Spleen (tissue), 11 donors: Measurements from ENCODE around the gene PLCB3. TPM values are rescaled to one million over a fixed set of nuclear protein-coding genes. Genes with fewer than 3 reads are reported as not detected.

Experiments
- DNase-seq: peaks from one replicate; pipeline ENCODE4 v3.0.0-alpha.2; 2020
- H3K27ac ChIP-seq, 8 donors: fragments of 200-600 bp; sonication (generic) in 7 of 8; 1 replicate in 4 of 8; 2 replicates in 4 of 8; pipeline versions ENCODE4 v1.5.0 to v1.8.0; 2016 to 2021; ENCODE audit warnings: inconsistent platforms in 4 of 8, mild to moderate bottlenecking in 4 of 8, moderate library complexity in 1 of 8
- H3K27me3 ChIP-seq, 7 donors: fragments of 200-600 bp; sonication (generic) in 6 of 7; replicated peaks in 1 of 7; 1 replicate in 4 of 7; 2 replicates in 3 of 7; pipeline versions ENCODE4 v1.5.0 to v1.8.0; 2016 to 2021; ENCODE audit warnings: inconsistent platforms in 3 of 7, mild to moderate bottlenecking in 1 of 7
- H3K36me3 ChIP-seq, 6 donors: fragments of 200-600 bp; sonication (generic) in 5 of 6; 1 replicate in 4 of 6; 2 replicates in 2 of 6; pipeline versions ENCODE4 v1.5.0 to v1.8.0; 2016 to 2021; ENCODE audit warnings: inconsistent platforms in 2 of 6
- H3K4me1 ChIP-seq, 6 donors: fragments of 200-600 bp; sonication (generic) in 5 of 6; 1 replicate in 3 of 6; 2 replicates in 3 of 6; pipeline versions ENCODE4 v1.5.0 to v1.8.0; 2016 to 2021; ENCODE audit warnings: inconsistent platforms in 3 of 6
- H3K4me3 ChIP-seq, 8 donors: fragments of 200-600 bp; sonication (generic) in 7 of 8; 1 replicate in 4 of 8; 2 replicates in 4 of 8; pipeline versions ENCODE4 v1.5.0 to v1.8.0; 2016 to 2021; ENCODE audit warnings: inconsistent platforms in 4 of 8, mild to moderate bottlenecking in 4 of 8, moderate library complexity in 2 of 8
- H3K9me3 ChIP-seq, 8 donors: fragments of 200-600 bp; sonication (generic) in 7 of 8; 1 replicate in 4 of 8; 2 replicates in 4 of 8; pipeline versions ENCODE4 v1.5.0 to v1.8.0; 2016 to 2021; ENCODE audit warnings: inconsistent platforms in 4 of 8
- CTCF ChIP-seq, 11 experiments: fragments of 200-600 bp in 7 of 11; fragments of 450-650 bp in 4 of 11; sonication (generic) in 4 of 11; IDR thresholded peaks in 8 of 11; conservative IDR thresholded peaks in 3 of 11; 1 replicate in 7 of 11; 2 replicates in 4 of 11; pipeline versions ENCODE4 v1.4.0 to v1.8.0; 2016 to 2021; ENCODE audit warnings: antibody characterized with exemption in 11 of 11, inconsistent platforms in 4 of 11, mild to moderate bottlenecking in 1 of 11
- POLR2A ChIP-seq, 3 donors: fragments of 450-650 bp; IDR thresholded peaks; one replicate each; pipeline ENCODE4 v1.5.1; 2017; ENCODE audit warnings: antibody characterized with exemption in 3 of 3, mild to moderate bottlenecking in 1 of 3
- POLR2AphosphoS5 ChIP-seq, 3 donors: sonication (generic); formaldehyde crosslinking; IDR thresholded peaks; one replicate each; pipeline ENCODE4 v1.5.1; 2017; ENCODE audit warnings: antibody characterized with exemption in 3 of 3
- WGBS, 5 donors: extraction: QIAGEN DNeasy Blood & Tissue Kit in 3 of 5; methylation state at CpG; one replicate each; pipeline versions ENCODE4 v1.1.5 to v1.1.7; 2013 to 2018; 5-methylcytosine and 5-hydroxymethylcytosine counted together
- intact Hi-C: fragments of 100-400 bp; cut with DNase I; formaldehyde crosslinking; loops from one replicate; pipeline ENCODE4 v1.15.0; 2023; ENCODE audit warnings: low total_unique reads
- polyA plus RNA-seq, 3 donors: library from polyadenylated mRNA; stranded (reverse); fragments of 200-250 nt; gene quantifications; one replicate each; pipeline ENCODE4 v1.2.1, GENCODE V29; 2013
- total RNA-seq, 7 donors: library from RNA; depleted of rRNA in 3 of 7; stranded (reverse); fragments of >200 nt in 3 of 7; fragmentation: NEBNext Ultra II Directional in 4 of 7; extraction: Animal tissue kit (Norgen Biotek cat#: 25700) in 4 of 7; gene quantifications; one replicate each; pipeline versions ENCODE4 v1.1.0 to v1.2.1, GENCODE V29; 2016 to 2021
- donor health status: healthy with polysubstance abuse.
- donor health status: DM: no; HTN: no; CAD: no; lungs with moderate emphysema.
- donor health status: DM: no; HTN: no; CAD: no.
- donor health status: Bipolar disorder and iron deficiency.
- donor health status: healthy.
- donor health status: DM: no; HTN: no; CAD: no.
- donor health status: DM: yes; HTN: yes; CAD: no.

PLCB3 gene
- total and polyA plus RNA-seq, 10 donors: 3.8 to 28.3 (median 21.1) TPM

- Histone ChIP-seq H3K4me3 (no peak overlapping the region), H3K36me3 (peaks cover 0 to 66% (median 56%) of the 10 kb centered on the region in 6 donors), H3K27ac (peak overlapping the region in 1 of 8 donors; percentile 99), H3K4me1 (peaks cover 28 to 50% (median 42%) of the 10 kb centered on the region in 6 donors), H3K9me3 (no peaks in the 10 kb centered on the region), H3K27me3 (no peaks in the 10 kb centered on the region)
- intact Hi-C loops: loop anchor here (5.0 kb wide), 1 partner anchor 99 kb away; the partner anchor contains the start of gene CATSPERZ
- 93 to 96% (median 93%) methylated on average over 27 of the region's 27 CpGs for WGBS, 5 donors
- no peak for TF ChIP-seq POLR2A (IDR thresholded peaks at IDR 0.05)
- no peak for TF ChIP-seq CTCF (IDR thresholded peaks at IDR 0.05 in 8 of 11, conservative IDR thresholded peaks at IDR 0.05 in 3 of 11)
- TF ChIP-seq POLR2AphosphoS5 (IDR thresholded peaks at IDR 0.05): peak in 1 of 3 donors; percentile 32
- DNase-seq: no peak
Observed at GRCh38 chr11:64203421-64204079, 47.8 kb upstream of the PLCB3 start.

- H3K27ac ChIP-seq: peak overlapping the region in 4 of 8 donors; percentile 93 to 99 (median 96)
- no peaks in the 10 kb centered on the region for H3K9me3 ChIP-seq
- H3K27me3 ChIP-seq: no peaks in the 10 kb centered on the region
- H3K36me3 ChIP-seq: peaks cover 0 to 66% (median 51%) of the 10 kb centered on the region in 6 donors
- no peak for DNase-seq
- no peak for TF ChIP-seq CTCF (IDR thresholded peaks at IDR 0.05 in 8 of 11, conservative IDR thresholded peaks at IDR 0.05 in 3 of 11)
- no peak for TF ChIP-seq POLR2AphosphoS5 (IDR thresholded peaks at IDR 0.05)
- TF ChIP-seq POLR2A (IDR thresholded peaks at IDR 0.05): no peak
- H3K4me1 ChIP-seq: peaks cover 32 to 55% (median 47%) of the 10 kb centered on the region in 6 donors
- 85 to 92% (median 86%) methylated on average over 13 to 16 of the region's 16 CpGs for WGBS, 5 donors
- H3K4me3 ChIP-seq: no peak overlapping the region
- intact Hi-C loops: loop anchor here (5.0 kb wide), 1 partner anchor 98 kb away; the partner anchor contains the start of gene CATSPERZ
Observed at GRCh38 chr11:64204080-64204440, 47.3 kb upstream of the PLCB3 start.

GRCh38 chr11:64204464-64204989 lies 46.8 kb upstream of the PLCB3 start:
- Histone ChIP-seq H3K27ac (peak overlapping the region in 7 of 8 donors; percentile 93 to 99 (median 96)), H3K27me3 (no peaks in the 10 kb centered on the region), H3K9me3 (no peaks in the 10 kb centered on the region), H3K4me3 (peak overlapping the region in 1 of 8 donors; percentile 89), H3K4me1 (peaks cover 32 to 60% (median 51%) of the 10 kb centered on the region in 6 donors), H3K36me3 (peaks cover 0 to 66% (median 46%) of the 10 kb centered on the region in 6 donors)
- WGBS, 5 donors: 32 to 37% (median 36%) methylated on average over 7 of the region's 7 CpGs
- TF ChIP-seq CTCF (IDR thresholded peaks at IDR 0.05 in 8 of 11, conservative IDR thresholded peaks at IDR 0.05 in 3 of 11) (peak; percentile 65 to 91 (median 82)), POLR2A (IDR thresholded peaks at IDR 0.05) (no peak), POLR2AphosphoS5 (IDR thresholded peaks at IDR 0.05) (peak in 2 of 3 donors; percentile 71 to 93)
- intact Hi-C loops: loop anchor here (5.0 kb wide), 1 partner anchor 98 kb away; the partner anchor contains the start of gene CATSPERZ
- peak; percentile 95 for DNase-seq
